ENCODE data around the gene MLLT3.

GRCh38 chr9:20480249-20480648, 142.1 kb downstream of the MLLT3 start:
- TF ChIP-seq CTCF (IDR thresholded peaks at IDR 0.05) (no peak), POLR2A (IDR thresholded peaks at IDR 0.05) (no peak), POLR2AphosphoS5 (IDR thresholded peaks at IDR 0.05) (no peak), EP300 (IDR thresholded peaks at IDR 0.05; ENCODE audit: low read depth) (no peak)
